Smooth muscle cell of the umbilical artery (primary cell): ENCODE measurements around the gene XPNPEP1. TPM values are rescaled to one million over a fixed set of nuclear protein-coding genes. Genes with fewer than 3 reads are reported as not detected.

Source experiments
- total RNA-seq: library from RNA; depleted of rRNA; stranded (reverse); fragments of >200 nt; gene quantifications from 2 replicates; pipeline ENCODE4 v1.2.3, GENCODE V29; 2014

The XPNPEP1 gene
- total RNA-seq = 133 and 136 TPM in 2 replicates

GRCh38 chr10:109922976-109923921, at the start of gene XPNPEP1:
XPNPEP1 (minus strand) TSS chr10:109923511; CDS start chr10:109923433, 78 bp downstream.

Other genes starting within 250 kb of the XPNPEP1 start
- gene ADD3, start 84.5 kb upstream of the XPNPEP1 start, total RNA-seq = 238 and 249 TPM in 2 replicates